Calu3 (cell line): ENCODE measurements around the gene ZNF836. TPM values are rescaled to one million over a fixed set of nuclear protein-coding genes. Genes with fewer than 3 reads are reported as not detected.
"Not testable (repeated sequence)": the region's sequence is repeated elsewhere in the genome, so short reads cannot be mapped to it uniquely, and the experiment has no call there.

Experiments
- BruUV-seq: library from RNA; stranded (reverse); fragments of 400-500 nt; replicated peaks from 2 replicates; lab custom pipeline; 2021; lab: Mats Ljungman, UMichigan
- CTCF ChIA-PET: fragments of 300-600 bp; sonication (Branson Sonifier 250); formaldehyde crosslinking; loops from one replicate; lab custom pipeline; 2022; ENCODE audit warnings: antibody characterized with exemption; lab: Charles Lee
- DNase-seq: peaks from one replicate; pipeline ENCODE4 v3.0.0; 2022
- H3K27ac Mint-ChIP-seq: one replicate; pipeline ENCODE4 v1.8.0; 2022; ENCODE audit warnings: mixed read lengths; ENCODE audit not compliant: unreplicated experiment
- H3K27me3 Mint-ChIP-seq: one replicate; pipeline ENCODE4 v1.8.0; 2022; ENCODE audit warnings: mixed read lengths; ENCODE audit not compliant: unreplicated experiment
- H3K36me3 Mint-ChIP-seq: one replicate; pipeline ENCODE4 v1.8.0; 2022; ENCODE audit warnings: mild to moderate bottlenecking, moderate library complexity, mixed read lengths; ENCODE audit not compliant: insufficient read depth, unreplicated experiment
- H3K4me1 Mint-ChIP-seq: one replicate; pipeline ENCODE4 v1.8.0; 2022; ENCODE audit warnings: mild to moderate bottlenecking, low read depth, mixed read lengths; ENCODE audit not compliant: unreplicated experiment
- H3K4me3 Mint-ChIP-seq: one replicate; pipeline ENCODE4 v1.8.0; 2022; ENCODE audit warnings: mild to moderate bottlenecking, low read depth, moderate library complexity, mixed read lengths; ENCODE audit not compliant: unreplicated experiment
- H3K9me3 Mint-ChIP-seq: one replicate; pipeline ENCODE4 v1.8.0; 2022; ENCODE audit warnings: low read depth, mixed read lengths; ENCODE audit not compliant: unreplicated experiment
- CTCF ChIP-seq: fragments of 200-600 bp; IDR thresholded peaks from one replicate; pipeline ENCODE4 v1.8.0; 2022; ENCODE audit warnings: antibody characterized with exemption; ENCODE audit not compliant: unreplicated experiment
- intact Hi-C: fragments of 100-400 bp; cut with micrococcal nuclease; formaldehyde crosslinking; loops from one replicate; pipeline ENCODE4 v1.10.0; 2022; ENCODE audit not compliant: unreplicated experiment
- total RNA-seq: library from RNA; stranded (reverse); gene quantifications from 2 replicates; pipeline ENCODE4 v1.2.3, GENCODE V29; 2022

ZNF836 gene
- total RNA-seq, 1 experiment from 2014 or later: 11.3 TPM

GRCh38 chr19:52211203-52211602, 39.8 kb upstream of the ZNF836 start:
- H3K27me3 Mint-ChIP-seq: no peaks in the 10 kb centered on the region
- no TSS peak for BruUV-seq
- intact Hi-C loops: no loop called here
- CTCF ChIA-PET: no interaction called here
- peaks cover 63% of the 10 kb centered on the region for H3K36me3 Mint-ChIP-seq
- H3K27ac Mint-ChIP-seq: no peak overlapping the region
- no peaks in the 10 kb centered on the region for H3K4me1 Mint-ChIP-seq
- no peak overlapping the region for H3K4me3 Mint-ChIP-seq
- no peak for TF ChIP-seq CTCF
- H3K9me3 Mint-ChIP-seq: no peaks in the 10 kb centered on the region
- DNase-seq: no peak

GRCh38 chr19:52206481-52206880, 35.1 kb upstream of the ZNF836 start:
- no peak overlapping the region for H3K4me3 Mint-ChIP-seq

GRCh38 chr19:52200755-52201391, 29.5 kb upstream of the ZNF836 start:
- H3K4me1 Mint-ChIP-seq, CTCF ChIA-PET, intact Hi-C loops, BruUV-seq, H3K4me3 Mint-ChIP-seq, H3K27me3 Mint-ChIP-seq, DNase-seq, H3K9me3 Mint-ChIP-seq, H3K27ac Mint-ChIP-seq: not testable (repeated sequence)
- H3K36me3 Mint-ChIP-seq: peaks cover 55% of the 10 kb centered on the region

More at GRCh38 chr19:52206481-52206880, 35.1 kb upstream of the ZNF836 start:
- Mint-ChIP-seq H3K36me3 (peaks cover 62% of the 10 kb centered on the region), H3K27ac (no peak overlapping the region), H3K4me1 (no peaks in the 10 kb centered on the region), H3K27me3 (no peaks in the 10 kb centered on the region), H3K9me3 (peaks cover 4% of the 10 kb centered on the region)
- no peak for DNase-seq
- intact Hi-C loops: no loop called here
- CTCF ChIA-PET: no interaction called here
- TF ChIP-seq CTCF: no peak
- no TSS peak for BruUV-seq

DNA sequence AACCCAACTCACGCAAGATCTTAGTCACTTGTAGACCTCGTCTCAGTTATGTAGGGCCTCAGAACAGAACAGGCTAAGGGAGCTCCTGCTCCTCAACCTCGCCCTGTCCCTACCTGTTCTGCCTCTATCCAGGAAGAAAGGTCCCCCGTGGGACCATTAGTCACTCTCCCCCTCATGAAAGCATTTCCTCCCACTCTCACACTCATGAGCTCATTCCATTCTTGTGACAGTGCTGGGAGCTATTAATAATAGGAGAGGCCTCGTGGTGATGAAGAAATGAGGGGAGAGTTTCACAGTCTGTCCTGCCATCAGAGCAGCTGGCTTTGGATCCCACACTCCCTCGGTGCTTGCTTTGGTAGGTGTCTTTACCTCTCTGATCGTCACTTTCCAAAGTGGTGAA, 28.6 kb upstream of the ZNF836 start:
- no peak for TF ChIP-seq CTCF
- BruUV-seq: no TSS peak
- Mint-ChIP-seq H3K36me3 (peaks cover 55% of the 10 kb centered on the region), H3K4me3 (no peak overlapping the region), H3K27me3 (no peaks in the 10 kb centered on the region), H3K9me3 (peaks cover 6% of the 10 kb centered on the region), H3K27ac (no peak overlapping the region), H3K4me1 (no peaks in the 10 kb centered on the region)
- DNase-seq: no peak
- intact Hi-C loops: no loop called here
- CTCF ChIA-PET: no interaction called here

GRCh38 chr19:52198678-52199077, 27.3 kb upstream of the ZNF836 start:
- intact Hi-C loops: no loop called here
- H3K27me3 Mint-ChIP-seq: no peaks in the 10 kb centered on the region
- H3K4me3 Mint-ChIP-seq: no peak overlapping the region
- TF ChIP-seq CTCF: no peak
- H3K4me1 Mint-ChIP-seq: no peaks in the 10 kb centered on the region
- BruUV-seq: no TSS peak
- peaks cover 7% of the 10 kb centered on the region for H3K9me3 Mint-ChIP-seq
- H3K36me3 Mint-ChIP-seq: peaks cover 50% of the 10 kb centered on the region
- H3K27ac Mint-ChIP-seq: no peak overlapping the region
- CTCF ChIA-PET: interaction anchor here (1.1 kb wide), 1 partner anchor 9 kb away, joined by 5 read pairs; the partner anchor contains the start of gene PPP2R1A
- DNase-seq: no peak
